Camera-type eye (tissue), 1 donor: ENCODE results near the gene ZIM2. TPM values are rescaled to one million over a fixed set of nuclear protein-coding genes. Genes with fewer than 3 reads are reported as not detected.

Experiments
- total RNA-seq: library from RNA; depleted of rRNA; stranded (reverse); fragments of >200 nt; gene quantifications from one replicate; pipeline ENCODE4 v1.2.3, GENCODE V29; 2014

Gene ZIM2
- 4.6 TPM for total RNA-seq

GRCh38 chr19:56840451-56841192 is at the start of gene ZIM2, which contains the start of gene PEG3:
ZIM2 (minus strand) TSS chr19:56840726; CDS start chr19:56824277, 16,449 bp downstream.
PEG3 (minus strand) TSS chr19:56840726; CDS start chr19:56824655, 16,071 bp downstream.

Other genes starting within 250 kb of the ZIM2 start
- gene ZNF71, start 245.4 kb downstream of the ZIM2 start, total RNA-seq = 18.8 TPM
- gene SMIM17, start 197.6 kb downstream of the ZIM2 start, total RNA-seq = 7.1 TPM
- gene ZNF835, start 169.0 kb downstream of the ZIM2 start, total RNA-seq = 12.2 TPM
- 79.8 TPM for gene PEG3, start within 50 bp of the ZIM2 start, total RNA-seq